ENCODE results near the gene PRPH. TPM values are rescaled to one million over a fixed set of nuclear protein-coding genes. Genes with fewer than 3 reads are reported as not detected.

Gene PRPH
- total and polyA plus RNA-seq, 4 donors, result 22.8 to 341 (median 215) TPM

DNA sequence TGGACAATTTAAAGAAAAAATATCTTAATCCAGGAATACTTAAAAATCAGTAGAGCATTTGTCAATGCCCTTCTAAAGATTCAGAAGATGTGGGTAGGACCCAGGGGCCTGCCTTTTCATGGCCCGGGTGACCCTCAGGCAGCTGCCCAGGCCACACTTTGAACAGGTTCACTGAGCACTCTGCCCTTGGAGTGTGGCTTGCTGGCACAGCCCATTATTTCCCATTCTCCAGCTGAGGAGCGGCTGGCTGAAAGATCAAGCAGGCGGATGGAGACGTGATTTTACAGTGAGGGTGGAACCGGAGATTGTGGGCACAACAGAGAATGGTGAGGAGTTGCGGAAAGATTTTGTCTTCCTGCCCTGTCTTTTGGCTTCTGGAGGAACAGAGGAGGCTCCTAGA, 7.1 kb upstream of the PRPH start:
- H3K27me3 ChIP-seq (ENCODE audit: control insufficient read depth, insufficient read depth, low read length), result peaks cover 16% of the 10 kb centered on the region
- 43% methylated on average over 4 of the region's 6 CpGs for WGBS (ENCODE audit: insufficient coverage)
- no peak for DNase-seq (ENCODE audit: low read depth in 4 of 6, low spot score in 6 of 6)
- H3K4me3 ChIP-seq (ENCODE audit: low read depth, low read length), result no peak overlapping the region
- no peaks in the 10 kb centered on the region for H3K36me3 ChIP-seq (ENCODE audit: control insufficient read depth, insufficient read depth, low read length)
- no peak overlapping the region for H3K27ac ChIP-seq (ENCODE audit: low read depth, low read length)
- no peaks in the 10 kb centered on the region for H3K9me3 ChIP-seq (ENCODE audit: control insufficient read depth, insufficient read depth, low read length)
- peaks cover 3% of the 10 kb centered on the region for H3K4me1 ChIP-seq (ENCODE audit: control insufficient read depth, insufficient read depth, low read length)

DNA sequence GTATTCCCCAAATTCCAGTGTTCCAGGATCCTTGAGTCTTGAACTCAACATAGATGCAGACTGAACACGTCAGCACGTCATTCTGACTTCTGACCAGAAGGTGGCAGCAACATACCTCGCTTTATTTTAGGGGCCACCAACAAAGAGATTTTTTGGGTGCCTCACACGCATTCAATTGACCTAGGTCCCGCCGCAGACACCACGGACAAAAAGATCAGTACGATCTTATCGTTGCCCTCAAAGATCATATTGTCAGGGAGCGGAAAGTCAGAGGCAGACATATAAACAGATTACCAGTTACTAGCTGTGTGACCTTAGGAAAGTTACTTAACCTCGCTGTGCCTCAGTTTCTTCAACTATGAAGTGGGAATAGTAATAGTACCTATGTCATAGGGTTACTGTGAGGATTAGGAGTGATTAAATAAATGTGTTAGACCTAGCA, 6.5 kb upstream of the PRPH start:
- Histone ChIP-seq H3K27me3 (ENCODE audit: control insufficient read depth, insufficient read depth, low read length) (peaks cover 21% of the 10 kb centered on the region), H3K36me3 (ENCODE audit: control insufficient read depth, insufficient read depth, low read length) (no peaks in the 10 kb centered on the region), H3K27ac (ENCODE audit: low read depth, low read length) (no peak overlapping the region), H3K9me3 (ENCODE audit: control insufficient read depth, insufficient read depth, low read length) (no peaks in the 10 kb centered on the region), H3K4me3 (ENCODE audit: low read depth, low read length) (no peak overlapping the region), H3K4me1 (ENCODE audit: control insufficient read depth, insufficient read depth, low read length) (peaks cover 9% of the 10 kb centered on the region)
- 29% methylated on average over 6 of the region's 11 CpGs for WGBS (ENCODE audit: insufficient coverage)
- peak in 4 of 6 donors; percentile 35 to 88 (median 60) for DNase-seq (ENCODE audit: low read depth in 4 of 6, low spot score in 6 of 6)

DNA sequence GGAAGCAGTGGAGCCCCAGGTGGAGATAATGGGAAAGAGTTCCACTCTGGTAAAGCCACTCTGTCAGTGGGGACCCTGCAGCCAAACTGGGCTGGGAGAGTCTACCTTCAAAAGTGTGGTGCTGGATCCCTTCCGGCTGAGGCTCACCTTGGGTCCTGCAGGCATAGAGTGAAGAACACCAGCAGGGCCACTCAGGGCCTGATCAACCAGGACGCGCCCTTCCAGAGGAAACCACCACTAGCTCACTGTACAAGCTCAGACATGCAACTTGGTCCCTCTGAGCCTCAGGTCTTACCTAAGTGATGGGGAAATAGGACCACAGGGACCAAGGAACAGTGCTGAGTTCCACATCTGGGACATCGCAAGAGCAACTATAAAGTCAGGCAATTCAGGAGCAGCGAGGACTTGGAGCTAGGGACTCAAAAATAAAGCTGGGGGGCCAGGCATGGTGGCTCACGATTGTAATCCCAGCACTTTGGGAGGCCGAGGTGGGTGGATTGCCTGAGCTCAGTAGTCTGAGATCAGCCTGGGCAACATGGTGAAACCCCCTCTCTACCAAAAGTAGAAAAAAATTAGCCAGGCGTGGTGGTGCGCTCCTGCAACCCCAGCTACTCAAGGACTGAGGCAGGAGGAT, 5.9 kb upstream of the PRPH start:
- Histone ChIP-seq H3K9me3 (ENCODE audit: control insufficient read depth, insufficient read depth, low read length) (no peaks in the 10 kb centered on the region), H3K36me3 (ENCODE audit: control insufficient read depth, insufficient read depth, low read length) (no peaks in the 10 kb centered on the region), H3K4me1 (ENCODE audit: control insufficient read depth, insufficient read depth, low read length) (peaks cover 15% of the 10 kb centered on the region), H3K4me3 (ENCODE audit: low read depth, low read length) (no peak overlapping the region), H3K27me3 (ENCODE audit: control insufficient read depth, insufficient read depth, low read length) (peaks cover 27% of the 10 kb centered on the region), H3K27ac (ENCODE audit: low read depth, low read length) (no peak overlapping the region)
- 88% methylated on average over 8 of the region's 9 CpGs for WGBS (ENCODE audit: insufficient coverage)
- no peak for DNase-seq (ENCODE audit: low read depth in 4 of 6, low spot score in 6 of 6)

DNA sequence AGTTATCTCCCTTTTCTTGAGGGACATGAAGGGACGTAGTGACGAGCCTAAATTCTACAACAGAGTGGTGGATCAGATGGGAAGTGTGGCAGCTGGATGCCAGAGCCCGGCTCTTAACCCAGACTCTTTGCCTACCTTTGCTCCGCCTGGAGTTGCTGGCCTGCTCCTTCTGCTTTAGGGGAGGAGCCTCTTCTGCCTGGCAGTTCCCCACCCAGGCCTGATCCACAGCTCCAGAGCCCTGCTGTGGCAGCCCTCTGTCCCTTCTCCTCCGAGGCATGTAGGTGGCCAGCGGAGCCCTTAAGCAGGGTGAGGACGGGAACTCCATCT, 2.3 kb upstream of the PRPH start:
- H3K36me3 ChIP-seq (ENCODE audit: control insufficient read depth, insufficient read depth, low read length), result no peaks in the 10 kb centered on the region
- WGBS (ENCODE audit: insufficient coverage), result 37% methylated on average over 7 of the region's 7 CpGs
- no peak overlapping the region for H3K4me3 ChIP-seq (ENCODE audit: low read depth, low read length)
- no peaks in the 10 kb centered on the region for H3K9me3 ChIP-seq (ENCODE audit: control insufficient read depth, insufficient read depth, low read length)
- H3K4me1 ChIP-seq (ENCODE audit: control insufficient read depth, insufficient read depth, low read length), result peaks cover 46% of the 10 kb centered on the region
- no peak overlapping the region for H3K27ac ChIP-seq (ENCODE audit: low read depth, low read length)
- peaks cover 64% of the 10 kb centered on the region for H3K27me3 ChIP-seq (ENCODE audit: control insufficient read depth, insufficient read depth, low read length)
- no peak for DNase-seq (ENCODE audit: low read depth in 4 of 6, low spot score in 6 of 6)

DNA sequence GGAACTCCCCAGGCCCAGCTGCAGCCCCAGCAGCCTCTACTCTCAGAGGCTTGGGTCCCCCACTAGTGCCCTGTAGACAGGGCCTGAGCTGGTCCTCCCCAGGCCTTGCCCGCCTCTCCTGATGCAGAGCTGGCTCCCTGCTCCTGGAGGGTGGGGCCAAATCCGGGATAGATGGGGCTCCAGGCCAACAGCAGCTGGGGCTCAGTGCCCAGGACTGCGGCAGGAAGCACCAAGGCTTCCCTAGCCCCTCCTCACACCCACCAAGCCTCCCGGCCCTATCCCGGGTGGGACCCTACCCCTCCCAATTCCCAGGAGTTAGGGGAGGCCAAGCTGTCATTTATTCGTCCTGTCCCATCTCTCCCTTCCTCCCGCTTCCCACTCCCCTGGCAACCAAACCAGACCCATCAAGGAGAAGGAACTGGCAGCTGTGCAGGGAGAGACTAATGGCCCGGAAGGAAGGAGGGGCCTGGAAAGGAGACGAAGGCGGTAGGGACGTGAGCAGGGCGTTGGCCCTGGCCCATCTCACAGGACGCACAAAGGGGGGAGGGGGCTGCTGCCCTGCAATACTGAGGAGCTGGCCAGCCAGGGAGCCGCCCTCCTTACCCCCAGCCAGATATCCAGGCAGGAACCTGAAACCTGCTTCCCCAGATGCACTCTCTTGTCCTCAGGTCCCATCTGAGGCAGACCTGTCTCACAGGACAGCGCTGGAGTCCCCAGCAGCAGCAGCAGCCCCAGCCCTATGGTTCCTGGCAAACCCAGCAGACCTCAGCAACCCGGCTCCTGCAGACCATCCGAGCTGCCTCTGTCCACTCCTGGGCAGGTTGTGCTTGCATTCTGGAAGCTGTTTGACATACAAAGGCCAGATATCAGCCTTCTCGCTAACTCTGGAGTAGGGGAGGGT, 1.6 kb upstream of the PRPH start:
- Histone ChIP-seq H3K4me3 (ENCODE audit: low read depth, low read length) (no peak overlapping the region), H3K27me3 (ENCODE audit: control insufficient read depth, insufficient read depth, low read length) (peaks cover 66% of the 10 kb centered on the region), H3K4me1 (ENCODE audit: control insufficient read depth, insufficient read depth, low read length) (peaks cover 46% of the 10 kb centered on the region), H3K36me3 (ENCODE audit: control insufficient read depth, insufficient read depth, low read length) (no peaks in the 10 kb centered on the region), H3K9me3 (ENCODE audit: control insufficient read depth, insufficient read depth, low read length) (no peaks in the 10 kb centered on the region), H3K27ac (ENCODE audit: low read depth, low read length) (no peak overlapping the region)
- WGBS (ENCODE audit: insufficient coverage), result 19% methylated on average over 11 of the region's 18 CpGs
- DNase-seq (ENCODE audit: low read depth in 4 of 6, low spot score in 6 of 6), result peak in 3 of 6 donors; percentile 7 to 73 (median 57)

DNA sequence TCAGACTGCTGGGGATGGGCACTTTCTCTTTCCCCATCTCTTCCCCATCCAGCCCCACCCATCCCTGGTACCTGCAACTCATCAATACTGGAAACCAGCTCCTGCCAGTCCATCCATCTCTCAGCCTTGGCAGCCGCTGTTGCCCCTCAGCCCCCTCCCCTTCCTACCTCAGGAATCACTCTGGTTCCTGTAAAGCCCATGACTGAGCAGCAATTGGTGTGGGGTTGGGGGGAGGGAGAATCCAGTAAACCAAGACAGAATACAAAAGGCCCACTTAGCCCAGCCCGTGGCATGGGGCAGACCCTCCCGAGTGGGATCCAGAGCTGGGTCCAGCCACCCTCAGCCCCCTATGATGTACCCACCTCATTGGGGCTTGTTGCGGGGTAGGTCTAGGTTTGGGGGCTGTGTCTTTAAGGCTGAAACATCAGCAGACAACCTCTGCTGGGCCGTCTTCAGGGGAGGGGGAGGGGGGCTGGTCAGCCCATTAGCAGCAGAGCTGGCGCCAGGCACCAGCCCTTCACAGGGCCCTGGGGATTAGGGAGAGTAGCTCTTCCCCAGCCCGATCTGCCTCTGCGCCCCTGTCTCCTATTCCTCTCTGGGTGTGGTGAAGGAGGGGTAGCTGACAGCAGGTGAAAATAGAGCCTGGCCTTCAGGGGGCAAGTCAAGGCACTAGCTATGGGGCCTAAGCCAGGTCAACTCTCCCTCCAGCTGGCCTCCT, 702 bp upstream of the PRPH start:
- H3K27me3 ChIP-seq (ENCODE audit: control insufficient read depth, insufficient read depth, low read length), result peaks cover 67% of the 10 kb centered on the region
- DNase-seq (ENCODE audit: low read depth in 4 of 6, low spot score in 6 of 6), result peak in 1 of 6 donors; percentile 11
- WGBS (ENCODE audit: insufficient coverage), result 25% methylated on average over 2 of the region's 8 CpGs

DNA sequence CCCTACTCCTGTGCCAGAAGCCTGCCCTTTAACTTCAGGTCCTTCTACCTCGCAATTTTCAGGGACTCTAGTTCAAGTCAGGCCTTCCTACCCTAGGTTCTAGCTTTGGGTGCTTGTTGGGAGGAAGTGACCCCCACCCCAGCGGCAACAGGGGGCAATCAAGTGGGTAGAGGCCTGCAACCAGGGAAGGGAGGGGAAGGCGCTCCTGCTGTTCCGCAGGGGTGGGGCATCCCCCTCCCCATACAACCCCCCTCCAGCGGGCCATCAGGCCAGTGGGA, 204 bp upstream of the PRPH start:
- 0% methylated on average over 1 of the region's 5 CpGs for WGBS (ENCODE audit: insufficient coverage)
- Histone ChIP-seq H3K9me3 (ENCODE audit: control insufficient read depth, insufficient read depth, low read length) (no peaks in the 10 kb centered on the region), H3K27me3 (ENCODE audit: control insufficient read depth, insufficient read depth, low read length) (peaks cover 67% of the 10 kb centered on the region), H3K27ac (ENCODE audit: low read depth, low read length) (no peak overlapping the region), H3K4me3 (ENCODE audit: low read depth, low read length) (no peak overlapping the region), H3K36me3 (ENCODE audit: control insufficient read depth, insufficient read depth, low read length) (no peaks in the 10 kb centered on the region), H3K4me1 (ENCODE audit: control insufficient read depth, insufficient read depth, low read length) (peaks cover 46% of the 10 kb centered on the region)
- no peak for DNase-seq (ENCODE audit: low read depth in 4 of 6, low spot score in 6 of 6)

More for the DNA sequence above, 702 bp upstream of the PRPH start:
- Histone ChIP-seq H3K4me3 (ENCODE audit: low read depth, low read length) (no peak overlapping the region), H3K4me1 (ENCODE audit: control insufficient read depth, insufficient read depth, low read length) (peaks cover 46% of the 10 kb centered on the region), H3K27ac (ENCODE audit: low read depth, low read length) (no peak overlapping the region), H3K9me3 (ENCODE audit: control insufficient read depth, insufficient read depth, low read length) (no peaks in the 10 kb centered on the region), H3K36me3 (ENCODE audit: control insufficient read depth, insufficient read depth, low read length) (no peaks in the 10 kb centered on the region)

DNA sequence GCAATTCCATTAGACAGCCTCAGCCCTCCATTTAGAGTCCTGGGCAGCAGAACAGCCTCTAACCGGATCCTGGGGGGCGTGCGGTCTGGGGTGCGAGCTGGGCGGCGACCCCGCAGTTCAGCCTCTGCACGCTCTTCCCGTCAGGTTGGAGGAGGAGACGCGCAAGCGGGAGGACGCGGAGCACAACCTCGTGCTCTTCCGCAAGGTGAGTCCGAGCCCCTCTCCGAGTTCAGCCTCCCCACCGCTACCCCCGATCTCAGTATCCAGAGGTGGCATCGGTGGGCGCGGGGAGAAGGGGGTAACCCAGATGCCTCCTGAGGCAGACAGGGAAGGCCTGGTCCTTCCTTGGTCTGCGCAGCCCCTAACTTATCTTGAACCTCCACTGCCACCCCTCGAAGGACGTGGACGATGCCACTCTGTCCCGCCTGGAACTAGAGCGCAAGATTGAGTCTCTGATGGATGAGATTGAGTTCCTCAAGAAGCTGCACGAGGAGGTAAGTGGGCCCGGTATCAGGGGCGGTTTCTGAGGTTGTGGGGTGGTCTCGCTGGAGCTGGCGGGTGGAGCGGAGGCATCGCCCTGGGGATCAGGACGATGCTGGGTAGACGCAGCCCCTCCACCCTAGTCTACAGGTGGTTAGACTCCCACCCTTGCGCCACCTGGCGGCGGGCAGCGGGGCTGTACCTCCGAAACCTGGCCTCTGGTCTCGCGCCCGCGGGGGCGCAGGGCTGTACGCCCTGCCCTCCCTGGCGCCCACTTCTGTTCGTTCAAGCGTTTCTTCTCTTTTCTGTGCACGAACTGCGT, 1.3 kb downstream of the PRPH start:
- 14% methylated on average over 52 of the region's 54 CpGs for WGBS (ENCODE audit: insufficient coverage)
- Histone ChIP-seq H3K27me3 (ENCODE audit: control insufficient read depth, insufficient read depth, low read length) (peaks cover 67% of the 10 kb centered on the region), H3K4me3 (ENCODE audit: low read depth, low read length) (no peak overlapping the region), H3K4me1 (ENCODE audit: control insufficient read depth, insufficient read depth, low read length) (peaks cover 46% of the 10 kb centered on the region), H3K36me3 (ENCODE audit: control insufficient read depth, insufficient read depth, low read length) (no peaks in the 10 kb centered on the region), H3K9me3 (ENCODE audit: control insufficient read depth, insufficient read depth, low read length) (no peaks in the 10 kb centered on the region), H3K27ac (ENCODE audit: low read depth, low read length) (no peak overlapping the region)
- peak in 1 of 6 donors; percentile 21 for DNase-seq (ENCODE audit: low read depth in 4 of 6, low spot score in 6 of 6)

Data from spinal cord (tissue), 10 donors.